ENCODE data around the gene KIF27. TPM values are rescaled to one million over a fixed set of nuclear protein-coding genes. Genes with fewer than 3 reads are reported as not detected.

Gene KIF27
- total RNA-seq, 3 donors from 2014 or later (not counting 1 experiment from before 2014, with no cell fraction given): 4.0 to 7.7 (median 4.6) TPM

- Histone ChIP-seq H3K27ac (ENCODE audit: low read length) (no peak overlapping the region), H3K4me1 (ENCODE audit: control insufficient read depth, insufficient read depth, low read length) (no peaks in the 10 kb centered on the region), H3K4me3 (ENCODE audit: low read length) (no peak overlapping the region), H3K36me3 (ENCODE audit: control insufficient read depth, insufficient read depth, low read length) (peaks cover 3% of the 10 kb centered on the region), H3K9me3 (ENCODE audit: control insufficient read depth, insufficient read depth, low read length) (no peaks in the 10 kb centered on the region), H3K27me3 (ENCODE audit: control insufficient read depth, insufficient read depth, low read length) (no peaks in the 10 kb centered on the region)
- ATAC-seq: no peak
- Mint-ChIP-seq H3K27me3 (ENCODE audit: low read depth in 2 of 2) (no peaks in the 10 kb centered on the region), H3K9me3 (no peaks in the 10 kb centered on the region), H3K27ac (peak overlapping the region in 1 of 2 donors; percentile 44), H3K4me1 (peaks cover 0 to 10% of the 10 kb centered on the region in 2 donors), H3K4me3 (no peak overlapping the region), H3K36me3 (peaks cover 7% of the 10 kb centered on the region)
- no peak for DNase-seq
- intact Hi-C loops (cut with micrococcal nuclease): no loop called here
- no peak for TF ChIP-seq CTCF (IDR thresholded peaks at IDR 0.05)
- 93% methylated on average over 12 of the region's 13 CpGs for WGBS (ENCODE audit: insufficient coverage)
Measured at GRCh38 chr9:83800236-83801033, 120.8 kb downstream of the KIF27 start.

GRCh38 chr9:83794051-83794450, 127.2 kb downstream of the KIF27 start:
- H3K27ac Mint-ChIP-seq: no peak overlapping the region
- no peak for TF ChIP-seq CTCF (IDR thresholded peaks at IDR 0.05)
- H3K4me1 ChIP-seq (ENCODE audit: control insufficient read depth, insufficient read depth, low read length): no peaks in the 10 kb centered on the region
- H3K9me3 ChIP-seq (ENCODE audit: control insufficient read depth, insufficient read depth, low read length): no peaks in the 10 kb centered on the region
- no peak for ATAC-seq
- no peak overlapping the region for H3K4me3 Mint-ChIP-seq
- H3K27me3 ChIP-seq (ENCODE audit: control insufficient read depth, insufficient read depth, low read length): no peaks in the 10 kb centered on the region
- intact Hi-C loops (cut with micrococcal nuclease): no loop called here
- no peaks in the 10 kb centered on the region for H3K27me3 Mint-ChIP-seq (ENCODE audit: low read depth in 2 of 2)
- H3K36me3 Mint-ChIP-seq: peaks cover 6% of the 10 kb centered on the region
- H3K27ac ChIP-seq (ENCODE audit: low read length): no peak overlapping the region
- DNase-seq: no peak
- H3K4me1 Mint-ChIP-seq: no peaks in the 10 kb centered on the region
- 100% methylated on average over 1 of the region's 2 CpGs for WGBS (ENCODE audit: insufficient coverage)
- H3K4me3 ChIP-seq (ENCODE audit: low read length): no peak overlapping the region
- no peaks in the 10 kb centered on the region for H3K9me3 Mint-ChIP-seq
- H3K36me3 ChIP-seq (ENCODE audit: control insufficient read depth, insufficient read depth, low read length): peaks cover 3% of the 10 kb centered on the region

- intact Hi-C loops (cut with micrococcal nuclease): no loop called here
- no peaks in the 10 kb centered on the region for H3K4me1 ChIP-seq (ENCODE audit: control insufficient read depth, insufficient read depth, low read length)
- no peak for DNase-seq
- H3K36me3 Mint-ChIP-seq: no peaks in the 10 kb centered on the region
- H3K27ac Mint-ChIP-seq: no peak overlapping the region
- no peaks in the 10 kb centered on the region for H3K9me3 Mint-ChIP-seq
- H3K9me3 ChIP-seq (ENCODE audit: control insufficient read depth, insufficient read depth, low read length): no peaks in the 10 kb centered on the region
- no peaks in the 10 kb centered on the region for H3K27me3 ChIP-seq (ENCODE audit: control insufficient read depth, insufficient read depth, low read length)
- no peak for ATAC-seq
- no peaks in the 10 kb centered on the region for H3K27me3 Mint-ChIP-seq (ENCODE audit: low read depth in 2 of 2)
- no peak overlapping the region for H3K27ac ChIP-seq (ENCODE audit: low read length)
- no peak for TF ChIP-seq CTCF (IDR thresholded peaks at IDR 0.05)
- H3K36me3 ChIP-seq (ENCODE audit: control insufficient read depth, insufficient read depth, low read length): peaks cover 3% of the 10 kb centered on the region
- H3K4me3 ChIP-seq (ENCODE audit: low read length): no peak overlapping the region
- no peak overlapping the region for H3K4me3 Mint-ChIP-seq
- no CpG with 5 or more reads among the region's 1 CpG for WGBS (ENCODE audit: insufficient coverage)
- H3K4me1 Mint-ChIP-seq: no peaks in the 10 kb centered on the region
Measured at GRCh38 chr9:83792746-83793145, 128.5 kb downstream of the KIF27 start.

Other genes with a start within 250 kb of the KIF27 start
- 100 to 1,000 TPM; 137 to 151 (median 141) TPM for gene UBQLN1, start 213.5 kb downstream of the KIF27 start, total RNA-seq
- gene GKAP1, start 103.7 kb downstream of the KIF27 start, total RNA-seq: 1 to 10 TPM; 4.0 to 9.4 (median 5.6) TPM
- 100 to 1,000 TPM; 703 to 872 (median 771) TPM for gene HNRNPK, start 58.8 kb upstream of the KIF27 start, total RNA-seq
- gene RMI1, start 59.4 kb upstream of the KIF27 start, total RNA-seq: 1 to 10 TPM; 2.8 to 5.4 (median 3.0) TPM

Data from natural killer cell (primary cell).